Endodermal cell (in vitro differentiated cells): Measurements from ENCODE around the gene MEIOC. TPM values are rescaled to one million over a fixed set of nuclear protein-coding genes. Genes with fewer than 3 reads are reported as not detected.
A peak's percentile ranks its signal among the peaks of the same experiment; 100 is the strongest.

Experiments
- DNase-seq: peaks from one replicate; pipeline ENCODE4 v3.0.0-alpha.2; 2017
- H3K27ac ChIP-seq: 2 replicates; pipeline ENCODE4 v1.5.1; 2013; ENCODE audit warnings: mild to moderate bottlenecking, low read depth, low read length, moderate library complexity
- H3K27me3 ChIP-seq: 2 replicates; pipeline ENCODE4 v1.6.1; 2013; ENCODE audit warnings: mild to moderate bottlenecking, low read length, moderate library complexity; ENCODE audit not compliant: insufficient read depth, control insufficient read depth, poor library complexity, severe bottlenecking
- H3K36me3 ChIP-seq: 2 replicates; pipeline ENCODE4 v1.7.0; 2013; ENCODE audit warnings: mild to moderate bottlenecking, low read length, moderate library complexity; ENCODE audit not compliant: control insufficient read depth, insufficient read depth
- H3K4me1 ChIP-seq: one replicate; pipeline ENCODE4 v1.7.0; 2013; ENCODE audit warnings: low read length; ENCODE audit not compliant: control insufficient read depth, insufficient read depth
- H3K4me3 ChIP-seq: 2 replicates; pipeline ENCODE4 v1.5.1; 2013; ENCODE audit warnings: mild to moderate bottlenecking, low read length, moderate library complexity
- H3K9ac ChIP-seq: 2 replicates; pipeline ENCODE4 v1.6.1; 2013; ENCODE audit warnings: mild to moderate bottlenecking, low read length, moderate library complexity; ENCODE audit not compliant: poor library complexity, severe bottlenecking; ENCODE audit errors: extremely low read depth
- H3K9me3 ChIP-seq: 2 replicates; pipeline ENCODE4 v1.6.1; 2013; ENCODE audit warnings: mild to moderate bottlenecking, low read length, moderate library complexity; ENCODE audit not compliant: control insufficient read depth
- H3K27ac Mint-ChIP-seq: 2 replicates; pipeline ENCODE4 v1.8.0; 2020; ENCODE audit warnings: mixed read lengths
- H3K27me3 Mint-ChIP-seq: 2 replicates; pipeline ENCODE4 v1.8.0; 2021; ENCODE audit warnings: mild to moderate bottlenecking, mixed read lengths; ENCODE audit not compliant: insufficient read depth
- H3K36me3 Mint-ChIP-seq: 2 replicates; pipeline ENCODE4 v1.8.0; 2020; ENCODE audit warnings: low read depth, mixed read lengths
- H3K4me1 Mint-ChIP-seq: 2 replicates; pipeline ENCODE4 v1.8.0; 2020; ENCODE audit warnings: mixed read lengths
- H3K4me3 Mint-ChIP-seq: 2 replicates; pipeline ENCODE4 v1.8.0; 2020; ENCODE audit warnings: mild to moderate bottlenecking, moderate library complexity, mixed read lengths
- H3K9me3 Mint-ChIP-seq: 2 replicates; pipeline ENCODE4 v1.8.0; 2020; ENCODE audit warnings: mild to moderate bottlenecking, mixed read lengths
- WGBS, 2 experiments: methylation state at CpG; one replicate each; pipeline versions ENCODE4 v1.1.5 to v1.1.7; 2013; ENCODE audit warnings: missing lambda C conversion rate in 2 of 2, mixed read lengths in 1 of 2; ENCODE audit not compliant: insufficient coverage in 1 of 2, insufficient read length in 1 of 2; 5-methylcytosine and 5-hydroxymethylcytosine counted together
- total RNA-seq, 2 donors: library from RNA; stranded (reverse); fragmentation: NEBNext Ultra II Directional in 1 of 2; extraction: Animal tissue kit (Norgen Biotek cat#: 25700) in 1 of 2; gene quantifications; 2 replicates in 1 of 2; 3 replicates in 1 of 2; pipeline ENCODE4 v1.2.1, GENCODE V29; 2021
- TF ChIP-seq, protein P1 (sequence below): fragments of 200-600 bp; sonication (generic); conservative IDR thresholded peaks from 2 replicates; pipeline ENCODE4 v1.5.0; 2021; ENCODE audit warnings: antibody characterized with exemption, mild to moderate bottlenecking

Gene MEIOC
- total RNA-seq, 2 donors from 2014 or later = 1.4 to 3.7 TPM

DNA sequence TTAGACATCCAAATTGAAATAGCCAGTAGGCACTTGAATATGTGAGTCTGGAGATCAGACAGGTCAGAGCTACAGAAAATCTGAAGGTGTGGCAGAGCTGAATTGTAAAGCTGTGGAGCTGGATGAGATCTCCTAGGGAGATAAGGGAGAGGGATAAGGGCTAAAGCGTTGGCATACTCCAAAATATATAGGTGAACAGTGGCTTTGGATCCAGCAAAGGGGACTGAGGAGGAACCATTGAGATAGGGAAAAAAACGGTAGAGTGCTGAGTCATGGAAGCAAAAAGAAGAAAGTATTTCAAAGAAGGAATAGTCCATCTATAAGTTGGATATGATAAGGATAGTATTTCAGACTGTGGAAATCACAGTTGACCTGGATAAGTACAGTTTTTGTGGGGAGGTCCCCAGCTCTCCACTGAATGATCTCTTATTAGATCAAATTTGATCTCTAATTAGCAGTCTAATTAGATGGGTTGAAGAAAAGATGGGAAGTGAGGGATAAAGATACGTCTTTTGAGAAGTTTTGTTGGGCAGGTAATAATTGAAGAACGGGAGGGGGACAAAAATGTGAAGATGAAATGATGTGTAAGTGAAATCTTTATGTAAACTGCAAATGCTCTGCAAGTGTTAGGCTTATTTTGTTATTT is 51.6 kb downstream of the MEIOC start:
- no peak for DNase-seq
- H3K27ac ChIP-seq = no peak overlapping the region
- peaks cover 15% of the 10 kb centered on the region for H3K27me3 Mint-ChIP-seq

DNA sequence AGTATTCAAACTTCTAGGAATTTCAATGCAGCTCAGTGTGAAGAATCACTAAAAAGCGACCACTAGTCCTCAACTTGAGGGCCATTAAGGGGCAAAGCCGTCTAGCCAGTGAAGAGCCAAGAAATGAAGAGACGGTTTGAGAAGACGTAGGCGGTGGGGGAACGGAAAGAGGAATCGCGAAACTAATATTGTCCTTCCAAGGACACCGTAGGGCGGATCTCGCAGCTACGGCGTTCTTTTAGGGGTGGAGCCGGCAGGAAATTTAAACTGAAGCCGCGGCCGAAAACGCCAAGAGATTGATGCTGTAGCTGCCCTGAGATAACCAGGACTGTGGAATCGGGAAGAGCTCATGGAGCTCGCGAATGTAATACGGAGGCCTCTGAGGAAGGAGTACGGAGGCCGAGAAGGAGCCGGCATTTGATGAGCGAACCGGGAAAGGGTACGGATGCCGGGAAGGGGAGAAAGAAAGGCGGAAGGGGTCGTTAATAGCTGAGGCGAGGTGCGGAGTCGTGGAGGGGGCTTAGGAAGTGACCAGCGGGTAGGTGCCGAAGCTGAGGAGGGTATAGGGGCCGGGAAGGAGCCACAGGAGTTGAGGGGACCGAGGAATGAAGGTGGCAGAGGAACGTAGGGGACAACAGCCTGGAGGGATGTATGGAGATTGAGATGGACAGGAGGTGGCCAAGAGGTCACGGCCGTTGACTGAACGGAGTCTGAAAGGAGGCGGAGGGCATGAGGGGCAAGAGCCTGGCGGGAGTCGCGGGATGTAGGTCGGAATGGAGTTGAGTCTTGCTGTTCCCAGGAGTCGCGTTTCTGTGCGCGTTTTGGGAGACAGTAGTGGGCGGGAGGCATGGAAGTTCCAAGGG is 52.4 kb downstream of the MEIOC start, which contains the start of gene DBF4B:
Gene DBF4B (plus strand): TSS at position 265 of the 863 bp plus-strand sequence. CDS start 156 bp downstream, at position 421.
- H3K36me3 ChIP-seq = peaks cover 8% of the 10 kb centered on the region
- peaks cover 8% of the 10 kb centered on the region for H3K27me3 ChIP-seq
- H3K27me3 Mint-ChIP-seq = peaks cover 13% of the 10 kb centered on the region
- peak; percentile 96 for DNase-seq
- 0% methylated on average over 28 to 52 of the region's 52 CpGs for WGBS, 2 experiments
- no peaks in the 10 kb centered on the region for H3K9me3 ChIP-seq
- H3K4me1 Mint-ChIP-seq = peaks cover 2% of the 10 kb centered on the region
- H3K27ac ChIP-seq = peak within 1 kb of the TSS; percentile 61
- H3K27ac Mint-ChIP-seq = no peak within 1 kb of the TSS
- peak within 1 kb of the TSS; percentile 66 for H3K9ac ChIP-seq
- no peaks in the 10 kb centered on the region for H3K4me1 ChIP-seq
- H3K9me3 Mint-ChIP-seq = no peaks in the 10 kb centered on the region
- H3K4me3 Mint-ChIP-seq = no peak within 1 kb of the TSS
- H3K36me3 Mint-ChIP-seq = peaks cover 8% of the 10 kb centered on the region
- H3K4me3 ChIP-seq = peak within 1 kb of the TSS; percentile 100
- TF ChIP-seq, protein P1, sequence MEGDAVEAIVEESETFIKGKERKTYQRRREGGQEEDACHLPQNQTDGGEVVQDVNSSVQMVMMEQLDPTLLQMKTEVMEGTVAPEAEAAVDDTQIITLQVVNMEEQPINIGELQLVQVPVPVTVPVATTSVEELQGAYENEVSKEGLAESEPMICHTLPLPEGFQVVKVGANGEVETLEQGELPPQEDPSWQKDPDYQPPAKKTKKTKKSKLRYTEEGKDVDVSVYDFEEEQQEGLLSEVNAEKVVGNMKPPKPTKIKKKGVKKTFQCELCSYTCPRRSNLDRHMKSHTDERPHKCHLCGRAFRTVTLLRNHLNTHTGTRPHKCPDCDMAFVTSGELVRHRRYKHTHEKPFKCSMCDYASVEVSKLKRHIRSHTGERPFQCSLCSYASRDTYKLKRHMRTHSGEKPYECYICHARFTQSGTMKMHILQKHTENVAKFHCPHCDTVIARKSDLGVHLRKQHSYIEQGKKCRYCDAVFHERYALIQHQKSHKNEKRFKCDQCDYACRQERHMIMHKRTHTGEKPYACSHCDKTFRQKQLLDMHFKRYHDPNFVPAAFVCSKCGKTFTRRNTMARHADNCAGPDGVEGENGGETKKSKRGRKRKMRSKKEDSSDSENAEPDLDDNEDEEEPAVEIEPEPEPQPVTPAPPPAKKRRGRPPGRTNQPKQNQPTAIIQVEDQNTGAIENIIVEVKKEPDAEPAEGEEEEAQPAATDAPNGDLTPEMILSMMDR = no peak

More for the DNA sequence above, 51.6 kb downstream of the MEIOC start:
- Histone ChIP-seq H3K36me3 (peaks cover 5% of the 10 kb centered on the region), H3K4me3 (peak overlapping the region; percentile 100), H3K27me3 (peaks cover 8% of the 10 kb centered on the region), H3K9ac (no peak overlapping the region), H3K4me1 (no peaks in the 10 kb centered on the region), H3K9me3 (no peaks in the 10 kb centered on the region)
- TF ChIP-seq, protein P1 = no peak
- WGBS, 2 experiments = 54 to 65% methylated on average over 4 of the region's 4 CpGs
- peaks cover 2% of the 10 kb centered on the region for H3K4me1 Mint-ChIP-seq
- H3K36me3 Mint-ChIP-seq = peaks cover 4% of the 10 kb centered on the region
- no peak overlapping the region for H3K4me3 Mint-ChIP-seq
- no peaks in the 10 kb centered on the region for H3K9me3 Mint-ChIP-seq
- H3K27ac Mint-ChIP-seq = no peak overlapping the region

DNA sequence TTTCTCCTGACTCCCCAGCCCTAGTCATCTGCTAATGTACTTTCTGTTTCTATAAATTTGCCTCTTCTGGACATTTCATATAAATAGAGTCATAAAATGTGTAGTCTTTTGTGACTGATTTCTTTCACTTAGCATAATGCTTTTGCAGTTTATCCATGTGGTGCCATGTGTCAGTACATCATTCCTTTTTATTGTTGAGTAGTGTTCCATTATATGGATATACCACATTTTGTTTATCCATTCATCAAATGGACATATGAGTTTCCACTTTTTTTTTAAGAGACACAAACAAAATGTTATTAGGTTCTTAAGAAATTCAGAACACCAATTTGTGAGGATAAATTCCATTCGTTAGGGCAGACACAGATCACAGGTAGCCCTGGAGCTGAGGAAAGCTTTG is 63.2 kb downstream of the MEIOC start:
- WGBS, 2 experiments = 88 to 100% methylated on average over 1 of the region's 1 CpG
- no peaks in the 10 kb centered on the region for H3K27me3 Mint-ChIP-seq
- peaks cover 60% of the 10 kb centered on the region for H3K36me3 Mint-ChIP-seq
- peaks cover 8% of the 10 kb centered on the region for H3K9me3 ChIP-seq
- H3K27me3 ChIP-seq = no peaks in the 10 kb centered on the region
- H3K27ac Mint-ChIP-seq = no peak overlapping the region
- no peak overlapping the region for H3K4me3 ChIP-seq
- no peak overlapping the region for H3K27ac ChIP-seq
- H3K9ac ChIP-seq = no peak overlapping the region
- peaks cover 15% of the 10 kb centered on the region for H3K4me1 Mint-ChIP-seq
- TF ChIP-seq, protein P1 = no peak
- H3K4me1 ChIP-seq = no peaks in the 10 kb centered on the region
- H3K4me3 Mint-ChIP-seq = no peak overlapping the region
- peaks cover 52% of the 10 kb centered on the region for H3K36me3 ChIP-seq
- peaks cover 4% of the 10 kb centered on the region for H3K9me3 Mint-ChIP-seq
- no peak for DNase-seq
